SK-N-SH (cell line): ENCODE results near the gene CDK4. TPM values are rescaled to one million over a fixed set of nuclear protein-coding genes. Genes with fewer than 3 reads are reported as not detected.

ENCODE experiments used
- CTCF ChIA-PET: fragments of 300-600, 350-600 bp; formaldehyde crosslinking; extraction: SDS; loops from one replicate; lab custom pipeline; 2021; lab: Yijun Ruan, JAX
- POLR2A ChIA-PET: fragments of 350-600 bp; sonication (Branson Sonifier 250); formaldehyde crosslinking; extraction: SDS; loops from one replicate; lab custom pipeline; 2020; ENCODE audit warnings: antibody characterized with exemption, inconsistent platforms; lab: Yijun Ruan, JAX
- DNase-seq: peaks from one replicate; pipeline ENCODE4 v3.0.0; 2012
- H2AFZ ChIP-seq: fragments of 200-600 bp; sonication (generic); 2 replicates; pipeline ENCODE4 v1.8.1; 2016; ENCODE audit warnings: antibody characterized with exemption, mild to moderate bottlenecking, low read depth
- H3F3A ChIP-seq: fragments of 200-600 bp; sonication (generic); replicated peaks from 2 replicates; pipeline ENCODE3; 2016; ENCODE audit warnings: antibody characterized with exemption, mild to moderate bottlenecking; ENCODE audit not compliant: insufficient read depth
- H3K27ac ChIP-seq, 2 experiments: fragments of 200-500 bp in 1 of 2; fragments of 200-600 bp in 1 of 2; sonication (Bioruptor generic) in 1 of 2; sonication (generic), shearing (Covaris generic) in 1 of 2; 2 replicates each; pipeline versions ENCODE4 v1.5.1 to v1.6.1; 2014 to 2016; ENCODE audit warnings: low read depth in 2 of 2, inconsistent platforms in 1 of 2, low read length in 1 of 2, mild to moderate bottlenecking in 1 of 2, mixed read lengths in 1 of 2
- H3K27me3 ChIP-seq: fragments of 200-600 bp; sonication (generic), shearing (Covaris generic); 2 replicates; pipeline ENCODE4 v1.6.1; 2016; ENCODE audit warnings: mixed run types; ENCODE audit not compliant: insufficient read depth
- H3K36me3 ChIP-seq, 2 experiments: fragments of 200-500 bp in 1 of 2; fragments of 200-600 bp in 1 of 2; sonication (Bioruptor generic) in 1 of 2; sonication (generic) in 1 of 2; replicated peaks in 1 of 2; 2 replicates each; pipeline versions ENCODE3 to v1.5.1; 2014 to 2016; ENCODE audit warnings: low read length in 1 of 2, mild to moderate bottlenecking in 1 of 2; ENCODE audit not compliant: insufficient read depth in 2 of 2, control insufficient read depth in 1 of 2
- H3K4me1 ChIP-seq, 2 experiments: fragments of 200-500 bp in 1 of 2; fragments of 200-600 bp in 1 of 2; sonication (Bioruptor generic) in 1 of 2; sonication (generic), shearing (Covaris generic) in 1 of 2; 2 replicates each; pipeline versions ENCODE4 v1.5.1 to v1.6.1; 2014 to 2016; ENCODE audit warnings: low read depth in 1 of 2, low read length in 1 of 2, mixed run types in 1 of 2; ENCODE audit not compliant: insufficient read depth in 2 of 2, control insufficient read depth in 1 of 2
- H3K4me2 ChIP-seq: fragments of 200-600 bp; sonication (generic), shearing (Covaris generic); 2 replicates; pipeline ENCODE4 v1.6.1; 2017; ENCODE audit warnings: mixed run types
- H3K4me3 ChIP-seq, 2 experiments: fragments of 200-500 bp in 1 of 2; fragments of 200-600 bp in 1 of 2; sonication (Bioruptor generic) in 1 of 2; sonication (generic), shearing (Covaris generic) in 1 of 2; 2 replicates each; pipeline versions ENCODE4 v1.5.1 to v1.8.1; 2014 to 2016; ENCODE audit warnings: low read depth in 2 of 2, inconsistent platforms in 1 of 2, low read length in 1 of 2, mild to moderate bottlenecking in 1 of 2, mixed read lengths in 1 of 2, moderate library complexity in 1 of 2
- H3K79me2 ChIP-seq: fragments of 200-600 bp; sonication (generic); 2 replicates; pipeline ENCODE4 v1.8.1; 2017; ENCODE audit warnings: mild to moderate bottlenecking; ENCODE audit not compliant: insufficient read depth
- H3K9ac ChIP-seq: fragments of 200-600 bp; sonication (generic); 2 replicates; pipeline ENCODE4 v1.6.1; 2017; ENCODE audit warnings: mixed run types
- H3K9me2 ChIP-seq: fragments of 200-600 bp; sonication (generic); 2 replicates; pipeline ENCODE4 v1.6.1; 2017; ENCODE audit warnings: mixed run types
- H3K9me3 ChIP-seq: fragments of 200-600 bp; sonication (generic); 2 replicates; pipeline ENCODE4 v1.6.1; 2017; ENCODE audit warnings: mixed run types, mild to moderate bottlenecking, moderate library complexity
- H4K20me1 ChIP-seq: fragments of 200-600 bp; sonication (generic); 2 replicates; pipeline ENCODE4 v1.6.1; 2017; ENCODE audit warnings: mild to moderate bottlenecking, mixed run types; ENCODE audit not compliant: insufficient read depth
- CHD2 ChIP-seq: fragments of 150-350 bp; IDR thresholded peaks from 2 replicates; pipeline ENCODE4 v1.6.1; 2018; ENCODE audit warnings: low read length; ENCODE audit not compliant: partially characterized antibody
- ELF1 ChIP-seq: IDR thresholded peaks from 2 replicates; pipeline ENCODE4 v1.4.0; 2012
- EP300 ChIP-seq, 2 experiments: IDR thresholded peaks; 2 replicates each; pipeline versions ENCODE4 v1.4.0 to v1.6.1; 2012; ENCODE audit warnings: borderline replicate concordance in 1 of 2, low read depth in 1 of 2, low read length in 1 of 2
- FOXM1 ChIP-seq: IDR thresholded peaks from 2 replicates; pipeline ENCODE4 v1.4.0; 2012; ENCODE audit warnings: low read depth, mild to moderate bottlenecking
- GABPA ChIP-seq: IDR thresholded peaks from 2 replicates; pipeline ENCODE4 v1.4.0; 2012; ENCODE audit warnings: low read depth, mild to moderate bottlenecking
- GATA2 ChIP-seq: sonication (generic); formaldehyde crosslinking; IDR thresholded peaks from 2 replicates; pipeline ENCODE4 v1.5.0; 2020; ENCODE audit warnings: mild to moderate bottlenecking, missing genetic modification reagents
- JUND ChIP-seq: IDR thresholded peaks from 2 replicates; pipeline ENCODE4 v1.4.0; 2012
- NFIC ChIP-seq: IDR thresholded peaks from 2 replicates; pipeline ENCODE4 v1.4.0; 2012; ENCODE audit warnings: borderline replicate concordance
- RAD21 ChIP-seq: IDR thresholded peaks from 2 replicates; pipeline ENCODE4 v1.6.1; 2012; ENCODE audit warnings: mild to moderate bottlenecking, low read length
- RCOR1 ChIP-seq: fragments of 150-350 bp; IDR thresholded peaks from 2 replicates; pipeline ENCODE4 v1.6.1; 2017; ENCODE audit warnings: antibody characterized with exemption, low read length
- TAF1 ChIP-seq: IDR thresholded peaks from 2 replicates; pipeline ENCODE4 v1.6.1; 2012; ENCODE audit warnings: low read depth, mild to moderate bottlenecking, low read length, moderate library complexity, borderline replicate concordance
- WGBS: methylation state at CpG from one replicate; pipeline ENCODE4 v1.1.6; 2017; ENCODE audit warnings: low lambda C conversion rate; 5-methylcytosine and 5-hydroxymethylcytosine counted together
- polyA plus RNA-seq, 3 experiments: library from polyadenylated mRNA; depleted of rRNA; stranded (reverse); fragments of >200 nt; gene quantifications; 2 replicates each; pipeline ENCODE4 v1.2.3, GENCODE V29; 2012
- TF ChIP-seq, protein P1 (sequence below): fragments of 200-600 bp; sonication (generic); IDR thresholded peaks from 2 replicates; pipeline ENCODE4 v1.6.1; 2017; ENCODE audit warnings: antibody characterized with exemption, mild to moderate bottlenecking, moderate library complexity
- TF ChIP-seq, protein P2 (sequence below): IDR thresholded peaks from 2 replicates; pipeline ENCODE4; 2012
- TF ChIP-seq, protein P3 (sequence below): IDR thresholded peaks from 2 replicates; pipeline ENCODE4 v1.4.0; 2012; ENCODE audit warnings: low read depth, borderline replicate concordance

The CDK4 gene
- polyA plus RNA-seq, 1 of the 3 experiments (the other 2 are of a cell fraction): 324 TPM

DNA sequence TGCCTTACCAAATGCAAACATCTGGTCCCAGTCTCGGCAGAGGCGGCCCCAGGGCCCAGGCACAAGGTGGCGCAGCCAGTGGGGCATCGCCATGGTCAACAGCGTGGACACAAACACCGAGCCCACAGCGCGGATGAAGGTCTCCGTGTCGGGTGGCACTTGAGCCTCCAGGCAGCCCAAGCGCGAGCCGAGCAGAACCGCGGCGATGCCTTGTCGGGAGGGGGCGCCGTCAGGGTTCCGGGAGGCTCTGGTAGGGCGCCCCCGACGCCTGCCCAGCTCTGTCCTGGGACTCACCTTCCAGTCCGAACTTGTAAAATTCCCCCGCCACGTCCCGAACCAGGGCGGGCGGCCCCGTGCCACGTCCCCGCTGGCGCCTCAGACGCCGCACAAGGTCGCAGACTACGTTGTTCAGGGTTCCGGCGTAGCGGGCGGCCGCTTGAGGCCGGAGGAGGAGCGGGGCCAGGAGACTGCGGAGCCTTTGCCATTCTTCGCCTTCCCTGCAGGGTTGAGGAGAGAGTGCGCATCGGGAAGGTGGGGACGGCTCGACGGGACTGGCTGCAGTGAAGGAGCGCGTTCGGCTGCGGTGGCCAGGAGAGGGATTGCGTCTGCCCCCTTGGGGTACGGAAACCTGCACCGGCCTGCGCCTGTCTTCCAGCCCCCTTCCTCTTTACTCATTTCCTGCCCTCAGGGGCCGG, 13.0 kb upstream of the CDK4 start:
- Histone ChIP-seq H3K79me2 (0 out of 2 replicates have a peak, but pooled peaks cover 1% of the 10 kb centered on the region), H3K4me3 (peak overlapping the region in 1 of 2 experiments; percentile 34; a peak in 2 of 4 replicates), H2AFZ (no peak overlapping the region; the same call in 1 of the 2 replicates), H3K9me3 (no peaks in the 10 kb centered on the region), H3K9me2 (no peaks in the 10 kb centered on the region), H3K9ac (no peak overlapping the region), H3K36me3 (peaks cover 5 to 19% of the 10 kb centered on the region in 2 experiments), H3K27ac (no peak overlapping the region), H3K4me1 (peaks cover 0 to 24% of the 10 kb centered on the region in 2 experiments; a peak in 1 of 4 replicates), H4K20me1 (no peaks in the 10 kb centered on the region), H3K4me2 (peak overlapping the region; percentile 55; the same call in 1 of the 2 replicates), H3F3A (peaks cover 3% of the 10 kb centered on the region), H3K27me3 (no peaks in the 10 kb centered on the region; the same call in 1 of the 2 replicates)
- ChIA-PET POLR2A (interaction anchor here (1.4 kb wide), 1 partner anchor 20 kb away, joined by 5 read pairs; the partner anchor contains the start of gene TSPAN31), CTCF (interaction anchor here (0.9 to 1.3 kb wide), 4 partner anchors 9 to 551 kb away, joined by 3 to 5 read pairs (median 4); partner anchors contain the start of gene MARCHF9)
- TF ChIP-seq, protein P1, sequence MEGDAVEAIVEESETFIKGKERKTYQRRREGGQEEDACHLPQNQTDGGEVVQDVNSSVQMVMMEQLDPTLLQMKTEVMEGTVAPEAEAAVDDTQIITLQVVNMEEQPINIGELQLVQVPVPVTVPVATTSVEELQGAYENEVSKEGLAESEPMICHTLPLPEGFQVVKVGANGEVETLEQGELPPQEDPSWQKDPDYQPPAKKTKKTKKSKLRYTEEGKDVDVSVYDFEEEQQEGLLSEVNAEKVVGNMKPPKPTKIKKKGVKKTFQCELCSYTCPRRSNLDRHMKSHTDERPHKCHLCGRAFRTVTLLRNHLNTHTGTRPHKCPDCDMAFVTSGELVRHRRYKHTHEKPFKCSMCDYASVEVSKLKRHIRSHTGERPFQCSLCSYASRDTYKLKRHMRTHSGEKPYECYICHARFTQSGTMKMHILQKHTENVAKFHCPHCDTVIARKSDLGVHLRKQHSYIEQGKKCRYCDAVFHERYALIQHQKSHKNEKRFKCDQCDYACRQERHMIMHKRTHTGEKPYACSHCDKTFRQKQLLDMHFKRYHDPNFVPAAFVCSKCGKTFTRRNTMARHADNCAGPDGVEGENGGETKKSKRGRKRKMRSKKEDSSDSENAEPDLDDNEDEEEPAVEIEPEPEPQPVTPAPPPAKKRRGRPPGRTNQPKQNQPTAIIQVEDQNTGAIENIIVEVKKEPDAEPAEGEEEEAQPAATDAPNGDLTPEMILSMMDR: peak; percentile 41
- TF ChIP-seq EP300 (IDR thresholded peaks at IDR 0.05; ENCODE audit: borderline replicate concordance in 1 of 2, low read depth in 1 of 2, low read length in 1 of 2) (no peak), FOXM1 (no peak)
- TF ChIP-seq, protein P2, sequence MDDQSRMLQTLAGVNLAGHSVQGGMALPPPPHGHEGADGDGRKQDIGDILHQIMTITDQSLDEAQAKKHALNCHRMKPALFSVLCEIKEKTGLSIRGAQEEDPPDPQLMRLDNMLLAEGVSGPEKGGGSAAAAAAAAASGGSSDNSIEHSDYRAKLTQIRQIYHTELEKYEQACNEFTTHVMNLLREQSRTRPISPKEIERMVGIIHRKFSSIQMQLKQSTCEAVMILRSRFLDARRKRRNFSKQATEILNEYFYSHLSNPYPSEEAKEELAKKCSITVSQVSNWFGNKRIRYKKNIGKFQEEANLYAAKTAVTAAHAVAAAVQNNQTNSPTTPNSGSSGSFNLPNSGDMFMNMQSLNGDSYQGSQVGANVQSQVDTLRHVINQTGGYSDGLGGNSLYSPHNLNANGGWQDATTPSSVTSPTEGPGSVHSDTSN: no peak
- peak; percentile 81 for DNase-seq
- 8% methylated on average over 22 of the region's 60 CpGs for WGBS

DNA sequence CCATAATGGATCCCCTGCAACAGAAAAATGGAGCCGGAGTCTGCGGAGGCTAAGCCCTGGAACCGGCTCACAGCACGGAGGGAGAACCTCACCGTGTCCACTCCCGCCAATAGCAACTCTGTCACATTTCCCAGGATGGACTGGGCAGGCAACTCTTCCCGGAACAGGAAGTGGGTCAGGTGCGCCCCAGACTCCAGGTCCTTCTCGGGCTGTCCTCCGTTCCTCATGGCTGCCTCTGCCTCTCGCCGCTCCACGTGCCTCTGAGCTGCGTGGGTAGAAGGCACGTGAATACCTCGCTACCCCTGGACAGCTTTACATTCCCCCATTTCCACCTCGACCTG, 12.5 kb upstream of the CDK4 start:
- Histone ChIP-seq H2AFZ (no peak overlapping the region), H3K4me3 (peak overlapping the region in 1 of 2 experiments; percentile 34; a peak in 2 of 4 replicates)

More for the DNA sequence above, 12.5 kb upstream of the CDK4 start:
- Histone ChIP-seq H3K4me2 (0 out of 2 replicates have a peak overlapping the region, but pooled peaks have one; percentile 55), H3F3A (peaks cover 4% of the 10 kb centered on the region), H3K9me2 (no peaks in the 10 kb centered on the region), H4K20me1 (peaks cover 4% of the 10 kb centered on the region), H3K79me2 (no peaks in the 10 kb centered on the region), H3K9me3 (no peaks in the 10 kb centered on the region), H3K27ac (no peak overlapping the region), H3K9ac (no peak overlapping the region), H3K27me3 (no peaks in the 10 kb centered on the region; the same call in 1 of the 2 replicates), H3K36me3 (peaks cover 5 to 16% of the 10 kb centered on the region in 2 experiments), H3K4me1 (peaks cover 0 to 24% of the 10 kb centered on the region in 2 experiments; a peak in 1 of 4 replicates)
- DNase-seq: no peak
- WGBS: 48% methylated on average over 12 of the region's 17 CpGs
- TF ChIP-seq RCOR1: no peak
- TF ChIP-seq NFIC: no peak
- TF ChIP-seq, protein P3, sequence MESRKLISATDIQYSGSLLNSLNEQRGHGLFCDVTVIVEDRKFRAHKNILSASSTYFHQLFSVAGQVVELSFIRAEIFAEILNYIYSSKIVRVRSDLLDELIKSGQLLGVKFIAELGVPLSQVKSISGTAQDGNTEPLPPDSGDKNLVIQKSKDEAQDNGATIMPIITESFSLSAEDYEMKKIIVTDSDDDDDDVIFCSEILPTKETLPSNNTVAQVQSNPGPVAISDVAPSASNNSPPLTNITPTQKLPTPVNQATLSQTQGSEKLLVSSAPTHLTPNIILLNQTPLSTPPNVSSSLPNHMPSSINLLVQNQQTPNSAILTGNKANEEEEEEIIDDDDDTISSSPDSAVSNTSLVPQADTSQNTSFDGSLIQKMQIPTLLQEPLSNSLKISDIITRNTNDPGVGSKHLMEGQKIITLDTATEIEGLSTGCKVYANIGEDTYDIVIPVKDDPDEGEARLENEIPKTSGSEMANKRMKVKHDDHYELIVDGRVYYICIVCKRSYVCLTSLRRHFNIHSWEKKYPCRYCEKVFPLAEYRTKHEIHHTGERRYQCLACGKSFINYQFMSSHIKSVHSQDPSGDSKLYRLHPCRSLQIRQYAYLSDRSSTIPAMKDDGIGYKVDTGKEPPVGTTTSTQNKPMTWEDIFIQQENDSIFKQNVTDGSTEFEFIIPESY: no peak
- no peak for TF ChIP-seq GABPA
- TF ChIP-seq GATA2 (CRISPR knock-in tag): no peak
- TF ChIP-seq TAF1: no peak
- TF ChIP-seq RAD21: no peak
- no peak for TF ChIP-seq EP300 (IDR thresholded peaks at IDR 0.05; ENCODE audit: borderline replicate concordance in 1 of 2, low read depth in 1 of 2, low read length in 1 of 2)
- no peak for TF ChIP-seq CHD2
- no peak for TF ChIP-seq ELF1
- no peak for TF ChIP-seq JUND
- ChIA-PET POLR2A (no interaction called here), CTCF (interaction anchor here (0.9 to 1.3 kb wide), 5 partner anchors 8 to 551 kb away, joined by 3 to 5 read pairs (median 3); partner anchors contain the start of gene MARCHF9)
